Neural cell (in vitro differentiated cells): ENCODE data around the gene S100A16. TPM values are rescaled to one million over a fixed set of nuclear protein-coding genes. Genes with fewer than 3 reads are reported as not detected.
"Not testable (repeated sequence)": the region's sequence is repeated elsewhere in the genome, so short reads cannot be mapped to it uniquely, and the experiment has no call there.

ENCODE experiments used
- H2AFZ ChIP-seq: fragments of 200-600, 300-800 bp; sonication (generic), shearing (Covaris generic); 2 replicates; pipeline ENCODE4 v1.6.0; 2014; ENCODE audit warnings: low read depth, mild to moderate bottlenecking, antibody characterized with exemption, low read length, moderate library complexity
- H3F3A ChIP-seq: fragments of 200-600 bp; shearing (Covaris generic); 2 replicates; pipeline ENCODE4 v1.6.1; 2016; ENCODE audit warnings: mild to moderate bottlenecking, moderate library complexity, mixed read lengths, antibody characterized with exemption, low read length; ENCODE audit not compliant: insufficient read depth, poor library complexity, severe bottlenecking
- H3K27ac ChIP-seq: fragments of 200-600, 300-800 bp; sonication (generic), shearing (Covaris generic); 2 replicates; pipeline ENCODE4 v1.5.1; 2014; ENCODE audit warnings: mild to moderate bottlenecking, low read length, moderate library complexity
- H3K27me3 ChIP-seq: fragments of 300-800, 200-600 bp; sonication (generic), shearing (Covaris generic); 2 replicates; pipeline ENCODE4 v1.6.0; 2014; ENCODE audit warnings: mild to moderate bottlenecking, low read depth, low read length, moderate library complexity; ENCODE audit not compliant: insufficient read depth
- H3K36me3 ChIP-seq: fragments of 300-800, 200-600 bp; sonication (generic), shearing (Covaris generic); 2 replicates; pipeline ENCODE4 v1.5.1; 2014; ENCODE audit warnings: mild to moderate bottlenecking, antibody characterized with exemption, low read length, moderate library complexity; ENCODE audit not compliant: insufficient read depth
- H3K4me2 ChIP-seq: fragments of 300-800, 200-600 bp; sonication (generic), shearing (Covaris generic); 2 replicates; pipeline ENCODE4 v1.6.0; 2014; ENCODE audit warnings: mild to moderate bottlenecking, low read length
- H3K4me3 ChIP-seq: fragments of 300-800, 200-600 bp; sonication (generic), shearing (Covaris generic); 2 replicates; pipeline ENCODE4 v1.5.1; 2014; ENCODE audit warnings: mild to moderate bottlenecking, low read length, moderate library complexity
- H3K79me2 ChIP-seq: fragments of 200-600 bp; shearing (Covaris generic); replicated peaks from 2 replicates; pipeline ENCODE4 v1.6.0; 2014; ENCODE audit warnings: mild to moderate bottlenecking, low read length, moderate library complexity; ENCODE audit not compliant: insufficient read depth
- H3K9ac ChIP-seq: fragments of 300-800, 200-600 bp; sonication (generic), shearing (Covaris generic); 2 replicates; pipeline ENCODE4 v1.6.1; 2016; ENCODE audit warnings: mild to moderate bottlenecking, low read length, mixed read lengths
- H3K9me2 ChIP-seq: fragments of 200-600 bp; shearing (Covaris generic); 2 replicates; pipeline ENCODE4 v1.6.1; 2016; ENCODE audit warnings: mild to moderate bottlenecking, low read length, mixed read lengths; ENCODE audit not compliant: insufficient read depth
- H3K9me3 ChIP-seq: fragments of 200-600, 300-800 bp; sonication (generic), shearing (Covaris generic); 2 replicates; pipeline ENCODE4 v1.6.1; 2016; ENCODE audit warnings: mild to moderate bottlenecking, mixed run types, low read length, moderate library complexity, mixed read lengths
- H4K20me1 ChIP-seq: fragments of 200-600 bp; shearing (Covaris generic); 2 replicates; pipeline ENCODE4 v1.6.1; 2016; ENCODE audit warnings: mild to moderate bottlenecking, mixed run types; ENCODE audit not compliant: insufficient read depth
- EP300 ChIP-seq: fragments of 450-650 bp; conservative IDR thresholded peaks from 2 replicates; pipeline ENCODE4 v1.6.1; 2014; ENCODE audit warnings: antibody characterized with exemption, mild to moderate bottlenecking, moderate library complexity; ENCODE audit not compliant: poor library complexity, severe bottlenecking
- EZH2 ChIP-seq: fragments of 200-600, 300-800 bp; shearing (Covaris generic), sonication (generic); IDR thresholded peaks from 2 replicates; pipeline ENCODE4 v1.6.1; 2014; ENCODE audit warnings: antibody characterized with exemption, low read length, borderline replicate concordance, mild to moderate bottlenecking; ENCODE audit not compliant: insufficient read depth, poor library complexity, severe bottlenecking
- MXI1 ChIP-seq: fragments of 450-650 bp; conservative IDR thresholded peaks from 2 replicates; pipeline ENCODE4 v1.6.1; 2014; ENCODE audit warnings: antibody characterized with exemption, mild to moderate bottlenecking; ENCODE audit not compliant: poor library complexity, severe bottlenecking
- POLR2AphosphoS5 ChIP-seq: IDR thresholded peaks from 2 replicates; pipeline ENCODE4 v1.6.1; 2012
- RAD21 ChIP-seq: fragments of 450-650 bp; conservative IDR thresholded peaks from 2 replicates; pipeline ENCODE4 v1.6.1; 2014; ENCODE audit warnings: antibody characterized with exemption, mild to moderate bottlenecking, moderate library complexity
- SMC3 ChIP-seq: fragments of 450-650 bp; conservative IDR thresholded peaks from 2 replicates; pipeline ENCODE4 v1.6.1; 2014; ENCODE audit warnings: antibody characterized with exemption, mild to moderate bottlenecking, moderate library complexity; ENCODE audit not compliant: poor library complexity
- TAF1 ChIP-seq: IDR thresholded peaks from 2 replicates; pipeline ENCODE4 v1.6.1; 2012; ENCODE audit warnings: low read depth
- polyA plus RNA-seq: library from polyadenylated mRNA; depleted of rRNA; stranded (reverse); fragments of >200 nt; gene quantifications from 2 replicates; pipeline ENCODE4 v1.2.3, GENCODE V29; 2014
- TF ChIP-seq, protein P1 (sequence below): IDR thresholded peaks from 2 replicates; pipeline ENCODE4 v1.6.1; 2012; ENCODE audit warnings: borderline replicate concordance
- TF ChIP-seq, protein P2 (sequence below): fragments of 450-650 bp; IDR thresholded peaks from 2 replicates; pipeline ENCODE4 v1.5.1; 2014; ENCODE audit warnings: antibody characterized with exemption, mild to moderate bottlenecking, moderate library complexity; ENCODE audit not compliant: poor library complexity, severe bottlenecking

Gene S100A16
- polyA plus RNA-seq, 1 donor from 2014 or later: not detected

DNA sequence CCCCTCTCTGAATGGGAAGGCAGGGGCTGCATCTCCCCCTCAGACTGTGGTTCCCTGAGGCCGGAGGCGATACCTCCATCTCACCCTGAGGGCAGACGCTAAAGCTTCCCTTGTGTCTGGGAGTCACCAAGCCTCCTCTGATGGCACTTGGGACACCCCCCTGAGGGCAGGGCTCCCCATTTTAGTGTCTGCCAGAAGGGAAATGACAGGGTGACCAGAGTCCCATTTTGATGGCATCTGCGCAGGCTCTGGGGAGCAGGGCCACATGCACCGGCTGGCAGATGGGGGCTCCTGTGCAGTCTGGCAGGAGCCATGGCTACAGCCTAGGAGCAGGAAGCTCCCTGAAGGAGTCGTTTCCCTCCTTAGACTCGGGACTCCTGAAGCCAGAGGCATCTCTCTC lies 48.9 kb downstream of the S100A16 start:
- no peaks in the 10 kb centered on the region for H3K79me2 ChIP-seq
- no peaks in the 10 kb centered on the region for H3K9me3 ChIP-seq
- no peak overlapping the region for H3K27ac ChIP-seq
- H3K36me3 ChIP-seq: no peaks in the 10 kb centered on the region
- no peak overlapping the region for H3K9ac ChIP-seq
- no peak overlapping the region for H3K4me3 ChIP-seq
- no peaks in the 10 kb centered on the region for H3K9me2 ChIP-seq
- no peaks in the 10 kb centered on the region for H4K20me1 ChIP-seq
- H3K4me2 ChIP-seq: no peak overlapping the region
- H2AFZ ChIP-seq: no peak overlapping the region
- no peaks in the 10 kb centered on the region for H3F3A ChIP-seq
- no peak for TF ChIP-seq MXI1
- no peak for TF ChIP-seq SMC3
- no peak for TF ChIP-seq EP300
- H3K27me3 ChIP-seq: no peaks in the 10 kb centered on the region

DNA sequence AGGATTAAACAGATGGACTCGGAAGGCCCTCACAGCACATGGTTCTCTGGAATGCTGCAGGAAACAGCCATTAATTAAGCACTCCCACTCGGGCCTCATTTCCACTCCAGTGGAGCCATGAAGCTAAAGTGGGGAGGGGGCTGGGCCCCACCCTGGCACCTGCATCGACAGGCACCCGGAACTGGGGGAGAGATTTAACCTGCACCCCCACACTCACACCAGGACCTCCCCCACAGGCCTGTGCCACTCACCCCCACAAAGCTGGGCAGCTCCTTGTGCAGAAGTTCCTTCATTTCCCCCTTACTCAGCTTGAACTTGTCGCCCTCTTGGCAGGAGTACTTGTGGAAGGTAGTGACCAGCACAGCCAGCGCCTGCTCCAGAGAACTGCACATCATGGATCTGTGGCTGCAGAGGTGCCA lies 49.4 kb downstream of the S100A16 start:
- no peak overlapping the region for H2AFZ ChIP-seq
- TF ChIP-seq EZH2 (no peak), EP300 (no peak), TAF1 (no peak), RAD21 (no peak), SMC3 (no peak), POLR2AphosphoS5 (no peak), MXI1 (no peak)
- TF ChIP-seq, protein P1, sequence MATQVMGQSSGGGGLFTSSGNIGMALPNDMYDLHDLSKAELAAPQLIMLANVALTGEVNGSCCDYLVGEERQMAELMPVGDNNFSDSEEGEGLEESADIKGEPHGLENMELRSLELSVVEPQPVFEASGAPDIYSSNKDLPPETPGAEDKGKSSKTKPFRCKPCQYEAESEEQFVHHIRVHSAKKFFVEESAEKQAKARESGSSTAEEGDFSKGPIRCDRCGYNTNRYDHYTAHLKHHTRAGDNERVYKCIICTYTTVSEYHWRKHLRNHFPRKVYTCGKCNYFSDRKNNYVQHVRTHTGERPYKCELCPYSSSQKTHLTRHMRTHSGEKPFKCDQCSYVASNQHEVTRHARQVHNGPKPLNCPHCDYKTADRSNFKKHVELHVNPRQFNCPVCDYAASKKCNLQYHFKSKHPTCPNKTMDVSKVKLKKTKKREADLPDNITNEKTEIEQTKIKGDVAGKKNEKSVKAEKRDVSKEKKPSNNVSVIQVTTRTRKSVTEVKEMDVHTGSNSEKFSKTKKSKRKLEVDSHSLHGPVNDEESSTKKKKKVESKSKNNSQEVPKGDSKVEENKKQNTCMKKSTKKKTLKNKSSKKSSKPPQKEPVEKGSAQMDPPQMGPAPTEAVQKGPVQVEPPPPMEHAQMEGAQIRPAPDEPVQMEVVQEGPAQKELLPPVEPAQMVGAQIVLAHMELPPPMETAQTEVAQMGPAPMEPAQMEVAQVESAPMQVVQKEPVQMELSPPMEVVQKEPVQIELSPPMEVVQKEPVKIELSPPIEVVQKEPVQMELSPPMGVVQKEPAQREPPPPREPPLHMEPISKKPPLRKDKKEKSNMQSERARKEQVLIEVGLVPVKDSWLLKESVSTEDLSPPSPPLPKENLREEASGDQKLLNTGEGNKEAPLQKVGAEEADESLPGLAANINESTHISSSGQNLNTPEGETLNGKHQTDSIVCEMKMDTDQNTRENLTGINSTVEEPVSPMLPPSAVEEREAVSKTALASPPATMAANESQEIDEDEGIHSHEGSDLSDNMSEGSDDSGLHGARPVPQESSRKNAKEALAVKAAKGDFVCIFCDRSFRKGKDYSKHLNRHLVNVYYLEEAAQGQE: no peak
- TF ChIP-seq, protein P2, sequence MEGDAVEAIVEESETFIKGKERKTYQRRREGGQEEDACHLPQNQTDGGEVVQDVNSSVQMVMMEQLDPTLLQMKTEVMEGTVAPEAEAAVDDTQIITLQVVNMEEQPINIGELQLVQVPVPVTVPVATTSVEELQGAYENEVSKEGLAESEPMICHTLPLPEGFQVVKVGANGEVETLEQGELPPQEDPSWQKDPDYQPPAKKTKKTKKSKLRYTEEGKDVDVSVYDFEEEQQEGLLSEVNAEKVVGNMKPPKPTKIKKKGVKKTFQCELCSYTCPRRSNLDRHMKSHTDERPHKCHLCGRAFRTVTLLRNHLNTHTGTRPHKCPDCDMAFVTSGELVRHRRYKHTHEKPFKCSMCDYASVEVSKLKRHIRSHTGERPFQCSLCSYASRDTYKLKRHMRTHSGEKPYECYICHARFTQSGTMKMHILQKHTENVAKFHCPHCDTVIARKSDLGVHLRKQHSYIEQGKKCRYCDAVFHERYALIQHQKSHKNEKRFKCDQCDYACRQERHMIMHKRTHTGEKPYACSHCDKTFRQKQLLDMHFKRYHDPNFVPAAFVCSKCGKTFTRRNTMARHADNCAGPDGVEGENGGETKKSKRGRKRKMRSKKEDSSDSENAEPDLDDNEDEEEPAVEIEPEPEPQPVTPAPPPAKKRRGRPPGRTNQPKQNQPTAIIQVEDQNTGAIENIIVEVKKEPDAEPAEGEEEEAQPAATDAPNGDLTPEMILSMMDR: no peak
- H3K36me3 ChIP-seq: no peaks in the 10 kb centered on the region

DNA sequence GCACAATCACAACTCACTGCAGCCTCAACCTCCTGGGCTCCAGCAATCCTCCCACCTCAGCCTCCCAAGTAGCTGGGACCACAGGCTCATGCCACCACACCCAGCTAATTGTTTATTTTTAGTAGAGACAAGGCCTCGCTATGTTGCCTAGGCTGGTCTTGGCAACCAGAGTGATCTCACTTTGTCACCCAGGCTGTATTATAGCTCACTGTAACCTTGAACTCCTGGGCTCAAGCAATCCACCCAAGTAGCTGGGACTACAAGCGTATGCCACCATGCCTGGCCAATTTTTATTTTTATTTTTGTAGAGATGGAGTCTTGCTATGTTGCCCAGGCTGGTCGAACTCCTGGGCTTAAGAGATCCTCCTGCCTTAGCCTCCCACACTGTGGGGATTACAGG lies 50.9 kb downstream of the S100A16 start:
- not testable (repeated sequence) for H3K27me3 ChIP-seq, H3K4me3 ChIP-seq, H4K20me1 ChIP-seq, H3K9me2 ChIP-seq, H3K36me3 ChIP-seq, H2AFZ ChIP-seq, H3K79me2 ChIP-seq, H3K27ac ChIP-seq, H3F3A ChIP-seq, H3K4me2 ChIP-seq, H3K9me3 ChIP-seq, H3K9ac ChIP-seq

More for the DNA sequence above, 49.4 kb downstream of the S100A16 start:
- Histone ChIP-seq H3F3A (no peaks in the 10 kb centered on the region), H3K9me3 (no peaks in the 10 kb centered on the region), H3K4me3 (no peak overlapping the region), H3K9ac (no peak overlapping the region), H3K27ac (no peak overlapping the region), H3K79me2 (no peaks in the 10 kb centered on the region), H4K20me1 (no peaks in the 10 kb centered on the region), H3K9me2 (no peaks in the 10 kb centered on the region), H3K27me3 (no peaks in the 10 kb centered on the region), H3K4me2 (no peak overlapping the region)
